MCF 10A (cell line): ENCODE measurements around the gene ARID5A. TPM values are rescaled to one million over a fixed set of nuclear protein-coding genes. Genes with fewer than 3 reads are reported as not detected.

Experiments used
- BruUV-seq: library from RNA; stranded (reverse); fragments of 400-500 nt; replicated peaks from 2 replicates; lab custom pipeline; 2021; lab: Mats Ljungman, UMichigan
- CTCF ChIA-PET: fragments of 300-600 bp; sonication (Branson Sonifier 250); formaldehyde crosslinking; extraction: SDS; loops from one replicate; lab custom pipeline; 2021; ENCODE audit warnings: antibody characterized with exemption, inconsistent platforms; lab: Yijun Ruan, JAX
- POLR2A ChIA-PET: fragments of 300-600, 350-650 bp; sonication (Branson Sonifier 250); formaldehyde crosslinking; extraction: SDS; loops from one replicate; lab custom pipeline; 2020; ENCODE audit warnings: antibody characterized with exemption, inconsistent platforms; lab: Yijun Ruan, JAX
- DNase-seq: peaks from one replicate; pipeline ENCODE4 v3.0.0-alpha.2; 2018; ENCODE audit not compliant: unreplicated experiment
- H3K27ac Mint-ChIP-seq: one replicate; pipeline ENCODE4 v1.8.0; 2022; ENCODE audit warnings: mild to moderate bottlenecking, low read depth, mixed read lengths; ENCODE audit not compliant: unreplicated experiment
- H3K27me3 Mint-ChIP-seq: one replicate; pipeline ENCODE4 v1.8.0; 2022; ENCODE audit warnings: mixed read lengths; ENCODE audit not compliant: insufficient read depth, unreplicated experiment
- H3K36me3 Mint-ChIP-seq: one replicate; pipeline ENCODE4 v1.8.0; 2022; ENCODE audit warnings: mild to moderate bottlenecking, moderate library complexity, mixed read lengths; ENCODE audit not compliant: insufficient read depth, unreplicated experiment
- H3K4me1 Mint-ChIP-seq: one replicate; pipeline ENCODE4 v1.8.0; 2022; ENCODE audit warnings: mixed read lengths; ENCODE audit not compliant: insufficient read depth, unreplicated experiment
- H3K4me3 Mint-ChIP-seq: one replicate; pipeline ENCODE4 v1.8.0; 2022; ENCODE audit warnings: mild to moderate bottlenecking, moderate library complexity, mixed read lengths; ENCODE audit not compliant: unreplicated experiment
- H3K9me3 Mint-ChIP-seq: one replicate; pipeline ENCODE4 v1.8.0; 2022; ENCODE audit warnings: mixed read lengths; ENCODE audit not compliant: unreplicated experiment
- intact Hi-C: fragments of 100-400 bp; cut with micrococcal nuclease; formaldehyde crosslinking; loops from 2 replicates; pipeline ENCODE4 v1.14.1; 2022
- total RNA-seq: library from RNA; stranded (reverse); gene quantifications from 2 replicates; pipeline ENCODE4 v1.2.3, GENCODE V29; 2022
- TF ChIP-seq, protein P1 (sequence below): fragments of 200-600 bp; IDR thresholded peaks from one replicate; pipeline ENCODE4 v1.8.0; 2022; ENCODE audit warnings: antibody characterized with exemption, mild to moderate bottlenecking; ENCODE audit not compliant: unreplicated experiment

The ARID5A gene
- total RNA-seq, 1 experiment from 2014 or later: 3.4 TPM

DNA sequence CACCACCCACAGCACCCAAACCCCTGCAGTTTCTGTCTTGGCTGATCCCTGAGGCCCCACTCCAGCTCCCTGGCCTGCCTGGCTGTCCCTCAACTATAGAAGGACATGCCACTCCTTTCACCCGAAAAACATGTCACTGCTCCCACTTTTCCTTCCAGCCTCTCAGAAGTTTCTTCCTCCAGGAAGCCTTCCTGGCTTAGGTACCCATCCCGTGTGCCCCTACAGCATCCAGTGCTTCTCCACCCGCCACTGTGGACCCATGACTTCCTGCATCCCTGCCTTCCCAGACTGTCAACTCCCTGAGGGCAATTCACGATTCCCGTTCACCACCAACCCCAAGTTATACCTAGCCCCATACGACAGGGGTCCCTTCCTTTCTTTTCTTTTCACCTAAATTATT, 21.5 kb downstream of the ARID5A start:
- TF ChIP-seq, protein P1, sequence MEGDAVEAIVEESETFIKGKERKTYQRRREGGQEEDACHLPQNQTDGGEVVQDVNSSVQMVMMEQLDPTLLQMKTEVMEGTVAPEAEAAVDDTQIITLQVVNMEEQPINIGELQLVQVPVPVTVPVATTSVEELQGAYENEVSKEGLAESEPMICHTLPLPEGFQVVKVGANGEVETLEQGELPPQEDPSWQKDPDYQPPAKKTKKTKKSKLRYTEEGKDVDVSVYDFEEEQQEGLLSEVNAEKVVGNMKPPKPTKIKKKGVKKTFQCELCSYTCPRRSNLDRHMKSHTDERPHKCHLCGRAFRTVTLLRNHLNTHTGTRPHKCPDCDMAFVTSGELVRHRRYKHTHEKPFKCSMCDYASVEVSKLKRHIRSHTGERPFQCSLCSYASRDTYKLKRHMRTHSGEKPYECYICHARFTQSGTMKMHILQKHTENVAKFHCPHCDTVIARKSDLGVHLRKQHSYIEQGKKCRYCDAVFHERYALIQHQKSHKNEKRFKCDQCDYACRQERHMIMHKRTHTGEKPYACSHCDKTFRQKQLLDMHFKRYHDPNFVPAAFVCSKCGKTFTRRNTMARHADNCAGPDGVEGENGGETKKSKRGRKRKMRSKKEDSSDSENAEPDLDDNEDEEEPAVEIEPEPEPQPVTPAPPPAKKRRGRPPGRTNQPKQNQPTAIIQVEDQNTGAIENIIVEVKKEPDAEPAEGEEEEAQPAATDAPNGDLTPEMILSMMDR: no peak
- H3K27ac Mint-ChIP-seq: peak overlapping the region; percentile 54
- peaks cover 7% of the 10 kb centered on the region for H3K9me3 Mint-ChIP-seq
- POLR2A ChIA-PET: interaction anchor here (0.6 kb wide), 1 partner anchor 52 kb away, joined by 3 read pairs; no protein-coding TSS in a partner anchor
- intact Hi-C loops: no loop called here
- no peak overlapping the region for H3K4me3 Mint-ChIP-seq
- no peak for DNase-seq
- CTCF ChIA-PET: interaction anchor here (0.6 kb wide), 2 partner anchors 99 to 130 kb away, joined by 3 read pairs; no protein-coding TSS in a partner anchor
- no TSS peak for BruUV-seq
- H3K27me3 Mint-ChIP-seq: no peaks in the 10 kb centered on the region
- peaks cover 7% of the 10 kb centered on the region for H3K4me1 Mint-ChIP-seq
- H3K36me3 Mint-ChIP-seq: no peaks in the 10 kb centered on the region

DNA sequence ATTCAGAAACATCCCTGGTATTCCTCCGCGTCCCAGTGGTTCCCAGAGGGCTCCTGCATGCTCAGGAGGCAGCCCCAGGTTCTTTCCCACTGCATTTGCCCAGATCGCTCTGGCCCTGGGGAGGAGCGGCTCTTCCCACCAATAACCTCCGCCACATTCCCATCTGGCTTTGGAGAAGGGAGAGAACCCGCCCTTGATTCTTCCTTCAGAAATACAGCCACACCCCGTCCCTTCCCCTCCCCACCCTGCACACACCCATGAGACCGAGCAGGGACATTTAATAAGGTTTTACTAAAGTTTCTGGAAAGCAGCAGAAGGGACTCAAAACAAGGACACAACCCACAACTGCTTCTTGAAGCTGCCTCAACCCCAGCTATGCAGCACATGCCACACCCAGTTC, 21.9 kb downstream of the ARID5A start:
- DNase-seq: no peak
- POLR2A ChIA-PET: interaction anchor here (0.6 kb wide), 1 partner anchor 52 kb away, joined by 3 read pairs; no protein-coding TSS in a partner anchor
- CTCF ChIA-PET: interaction anchor here (0.6 kb wide), 2 partner anchors 11 to 131 kb away, joined by 3 read pairs; no protein-coding TSS in a partner anchor
- BruUV-seq: no TSS peak
- peaks cover 7% of the 10 kb centered on the region for H3K4me1 Mint-ChIP-seq
- H3K27ac Mint-ChIP-seq: no peak overlapping the region
- no peaks in the 10 kb centered on the region for H3K27me3 Mint-ChIP-seq
- intact Hi-C loops: no loop called here
- H3K9me3 Mint-ChIP-seq: peaks cover 7% of the 10 kb centered on the region
- H3K36me3 Mint-ChIP-seq: no peaks in the 10 kb centered on the region
- no peak overlapping the region for H3K4me3 Mint-ChIP-seq
- TF ChIP-seq, protein P1: no peak

DNA sequence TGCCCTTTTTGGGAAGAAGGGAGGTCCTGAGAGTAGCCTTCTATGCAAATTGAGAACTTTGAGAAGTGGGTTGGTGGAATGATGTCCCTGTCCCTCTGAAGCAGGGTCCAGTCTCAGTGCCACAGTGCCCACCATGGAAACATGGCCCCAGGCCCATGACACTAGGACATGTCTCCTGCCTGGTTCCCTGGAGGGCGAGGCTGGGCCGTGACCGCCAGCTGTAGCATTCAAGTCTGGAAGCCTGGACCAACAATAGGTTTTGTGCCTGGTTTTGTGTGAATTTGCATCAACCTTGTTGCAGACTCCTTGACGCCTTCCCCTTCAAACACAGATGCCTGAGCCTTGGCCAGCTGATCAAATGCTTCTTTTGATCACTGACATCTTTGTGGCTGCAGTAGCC, 27.5 kb downstream of the ARID5A start:
- no peak overlapping the region for H3K4me3 Mint-ChIP-seq
- POLR2A ChIA-PET: no interaction called here
- H3K4me1 Mint-ChIP-seq: no peaks in the 10 kb centered on the region
- CTCF ChIA-PET: interaction anchor here (0.5 to 1.9 kb wide), 2 partner anchors 10 to 241 kb away, joined by 3 to 8 read pairs; no protein-coding TSS in a partner anchor
- no peaks in the 10 kb centered on the region for H3K27me3 Mint-ChIP-seq
- no peak overlapping the region for H3K27ac Mint-ChIP-seq
- intact Hi-C loops: no loop called here
- H3K9me3 Mint-ChIP-seq: no peaks in the 10 kb centered on the region
- H3K36me3 Mint-ChIP-seq: no peaks in the 10 kb centered on the region
- BruUV-seq: no TSS peak
- TF ChIP-seq, protein P1: no peak
- DNase-seq: no peak

DNA sequence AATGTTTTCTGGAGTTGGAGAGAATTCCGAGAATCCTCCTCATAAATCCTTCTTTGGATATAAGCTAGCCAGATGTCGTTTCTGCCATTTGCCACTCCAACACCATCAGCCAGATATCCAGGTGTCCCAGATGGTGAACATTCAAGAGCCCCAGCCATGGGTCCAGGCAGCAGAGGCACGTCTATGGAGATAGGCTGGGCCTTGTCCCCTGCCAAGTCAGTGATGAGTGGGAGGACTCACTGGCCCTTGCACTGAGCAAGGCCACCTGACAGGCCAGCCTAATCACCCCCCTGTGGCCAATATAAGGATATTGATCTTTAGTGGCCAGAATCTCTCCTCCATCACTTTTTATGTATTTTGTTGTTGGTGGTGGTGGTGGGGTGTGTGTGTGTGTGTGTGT, 28.0 kb downstream of the ARID5A start:
- Mint-ChIP-seq H3K4me1 (no peaks in the 10 kb centered on the region), H3K4me3 (no peak overlapping the region), H3K9me3 (no peaks in the 10 kb centered on the region), H3K36me3 (no peaks in the 10 kb centered on the region), H3K27me3 (no peaks in the 10 kb centered on the region), H3K27ac (no peak overlapping the region)
- no peak for DNase-seq
- no TSS peak for BruUV-seq
- CTCF ChIA-PET: interaction anchor here (1.9 to 3.1 kb wide), 2 partner anchors 10 kb away, joined by 8 to 17 read pairs; no protein-coding TSS in a partner anchor
- intact Hi-C loops: no loop called here
- POLR2A ChIA-PET: interaction anchor here (0.6 kb wide), 1 partner anchor 124 kb away, joined by 3 read pairs; no protein-coding TSS in a partner anchor
- TF ChIP-seq, protein P1: no peak
